NK-92 treated with Interleukin-12 subunit alpha and Interleukin-12 subunit beta, amount 100 ng/mL, for 24 hours (cell line): ENCODE results near the gene CXCL9.
"Not testable (repeated sequence)": the region's sequence is repeated elsewhere in the genome, so short reads cannot be mapped to it uniquely, and the experiment has no call there.

Experiments used
- DNase-seq: peaks from one replicate; lab custom pipeline; 2025; lab: John Stamatoyannopoulos, UW

Gene CXCL9

DNA sequence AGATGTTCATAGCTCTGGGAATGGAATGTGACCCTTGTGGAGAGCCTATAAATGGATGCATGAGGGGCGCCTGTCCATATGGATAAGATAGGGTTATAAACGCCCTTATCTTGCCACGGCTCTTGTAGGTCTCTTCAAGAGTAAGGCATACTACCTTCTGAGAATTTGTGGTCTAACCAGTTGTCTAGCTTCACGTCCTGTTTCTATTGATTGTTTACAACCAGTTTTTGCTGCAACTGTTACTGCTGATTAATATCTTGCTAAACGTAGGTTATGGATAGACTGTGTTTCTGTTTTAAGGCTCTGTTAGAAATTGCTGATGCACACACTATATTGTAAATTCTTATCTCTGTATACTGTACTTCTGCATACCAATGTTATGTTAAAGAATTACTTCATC lies 52.5 kb downstream of the CXCL9 start:
- not testable (repeated sequence) for DNase-seq

DNA sequence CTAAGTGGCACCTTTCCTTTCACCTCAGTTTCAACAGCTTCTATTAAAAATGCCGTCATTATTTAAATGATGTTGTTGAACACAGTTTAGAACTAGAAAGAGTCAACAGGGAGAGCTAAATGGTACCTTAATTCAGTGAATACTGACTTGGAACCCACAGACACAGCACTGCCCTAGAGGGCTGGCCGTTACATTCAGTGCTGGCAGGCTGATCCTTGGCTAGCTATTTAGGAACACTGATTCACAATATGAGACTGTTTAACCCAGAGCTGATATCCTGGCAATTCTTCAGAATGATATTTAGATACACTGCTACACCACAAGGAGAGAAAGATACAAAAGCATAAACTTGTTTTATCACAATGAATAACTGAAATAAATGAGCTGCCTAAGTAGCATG lies 53.8 kb downstream of the CXCL9 start:
- no peak for DNase-seq
